Measurements from ENCODE around the gene CHST5.

DNA sequence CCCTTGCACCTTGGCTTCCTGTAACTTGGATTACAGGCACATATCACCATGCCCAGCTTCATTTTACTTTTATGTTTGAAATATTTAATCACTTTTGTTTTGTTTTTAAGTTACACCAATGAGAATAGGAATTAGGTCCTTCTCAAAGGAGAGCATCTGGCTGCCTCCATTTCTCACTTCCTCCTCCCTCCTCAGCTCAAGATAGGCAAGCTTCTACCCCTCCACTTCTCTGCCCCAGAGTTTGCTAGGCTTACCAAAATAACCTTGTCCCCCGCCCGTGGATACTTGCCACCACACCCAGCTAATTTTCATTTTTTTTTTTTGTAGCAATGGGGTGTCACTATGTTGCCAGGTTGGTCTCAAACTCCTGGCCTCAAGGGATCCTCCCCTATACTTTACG lies 48.2 kb upstream of the CHST5 start:
- no peak for TF ChIP-seq GATA3 (IDR thresholded peaks at IDR 0.05; ENCODE audit: low read depth, low read length)
- TF ChIP-seq GATA2 (IDR thresholded peaks at IDR 0.05; ENCODE audit: low read depth, low read length), result no peak
